DOHH2 (cell line): ENCODE measurements around the gene SART1.

Source experiments
- H3F3A ChIP-seq: fragments of 200-600 bp; sonication (generic), shearing (Covaris generic); 2 replicates; pipeline ENCODE4 v1.6.0; 2016; ENCODE audit warnings: antibody characterized with exemption, mild to moderate bottlenecking; ENCODE audit not compliant: control insufficient read depth, insufficient read depth
- H3K27ac ChIP-seq: fragments of 200-600 bp; sonication (generic); 2 replicates; pipeline ENCODE4 v1.5.1; 2014; ENCODE audit warnings: low read depth, mild to moderate bottlenecking, low read length, moderate library complexity
- H3K27me3 ChIP-seq: fragments of 200-600 bp; sonication (generic); 2 replicates; pipeline ENCODE4 v1.6.1; 2014; ENCODE audit warnings: mild to moderate bottlenecking, low read length, mixed read lengths; ENCODE audit not compliant: control insufficient read depth
- H3K36me3 ChIP-seq: fragments of 200-600 bp; sonication (generic); 2 replicates; pipeline ENCODE4 v1.6.1; 2014; ENCODE audit warnings: mild to moderate bottlenecking, low read length, moderate library complexity, mixed read lengths; ENCODE audit not compliant: control insufficient read depth
- H3K4me1 ChIP-seq: fragments of 200-600 bp; sonication (generic); 2 replicates; pipeline ENCODE4 v1.6.1; 2014; ENCODE audit warnings: mild to moderate bottlenecking, low read length, mixed read lengths; ENCODE audit not compliant: control insufficient read depth
- H3K4me2 ChIP-seq: fragments of 200-600 bp; sonication (generic); 2 replicates; pipeline ENCODE4 v1.6.0; 2014; ENCODE audit warnings: mild to moderate bottlenecking, low read length, moderate library complexity
- H3K4me3 ChIP-seq: fragments of 200-600 bp; sonication (generic); 2 replicates; pipeline ENCODE4 v1.5.1; 2014; ENCODE audit warnings: mild to moderate bottlenecking, low read length, mixed read lengths
- H3K79me2 ChIP-seq: fragments of 200-600 bp; sonication (generic); 2 replicates; pipeline ENCODE4 v1.6.1; 2014; ENCODE audit warnings: mild to moderate bottlenecking, low read length, mixed read lengths; ENCODE audit not compliant: control insufficient read depth
- H3K9me2 ChIP-seq: fragments of 200-600 bp; sonication (generic); replicated peaks from 2 replicates; pipeline ENCODE4 v1.6.1; 2014; ENCODE audit warnings: mild to moderate bottlenecking, low read length, mixed read lengths; ENCODE audit not compliant: control insufficient read depth
- H3K9me3 ChIP-seq: fragments of 200-600 bp; sonication (generic); 2 replicates; pipeline ENCODE4 v1.6.1; 2014; ENCODE audit warnings: antibody characterized with exemption, low read length, mixed read lengths; ENCODE audit not compliant: control insufficient read depth, insufficient read depth
- H4K20me1 ChIP-seq: fragments of 200-600 bp; sonication (generic); 2 replicates; pipeline ENCODE4 v1.6.0; 2014; ENCODE audit warnings: low read depth, mild to moderate bottlenecking, antibody characterized with exemption, low read length, moderate library complexity; ENCODE audit not compliant: control insufficient read depth, insufficient read depth
- CTCF ChIP-seq: fragments of 200-600 bp; sonication (generic); IDR thresholded peaks from one replicate; pipeline ENCODE4 v1.5.1; 2014; ENCODE audit warnings: antibody characterized with exemption, mild to moderate bottlenecking, low read depth, low read length; ENCODE audit not compliant: poor library complexity, severe bottlenecking
- EZH2phosphoT487 ChIP-seq: fragments of 200-600 bp; sonication (generic); IDR thresholded peaks from 2 replicates; pipeline ENCODE4 v1.6.1; 2017; ENCODE audit warnings: borderline replicate concordance, mild to moderate bottlenecking, antibody characterized with exemption, low read length, moderate library complexity, mixed read lengths

The SART1 gene

GRCh38 chr11:66002648-66003225, 41.2 kb downstream of the SART1 start:
- Histone ChIP-seq H3K36me3 (peaks cover 64% of the 10 kb centered on the region), H3K27me3 (no peaks in the 10 kb centered on the region), H4K20me1 (peaks cover 14% of the 10 kb centered on the region; the same call in 1 of the 2 replicates), H3K27ac (peak overlapping the region; percentile 91), H3K4me3 (peak overlapping the region; percentile 99), H3K9me2 (no peaks in the 10 kb centered on the region), H3K4me1 (peaks cover 14% of the 10 kb centered on the region), H3K4me2 (peak overlapping the region; percentile 86), H3K79me2 (peaks cover 58% of the 10 kb centered on the region), H3K9me3 (no peaks in the 10 kb centered on the region), H3F3A (peaks cover 15% of the 10 kb centered on the region)
- TF ChIP-seq EZH2phosphoT487, result no peak
- peak; percentile 20 for TF ChIP-seq CTCF

- Histone ChIP-seq H3K4me3 (peak overlapping the region; percentile 99), H3K4me1 (peaks cover 14% of the 10 kb centered on the region), H3K9me3 (no peaks in the 10 kb centered on the region), H3F3A (peaks cover 15% of the 10 kb centered on the region), H3K27me3 (no peaks in the 10 kb centered on the region), H3K27ac (peak overlapping the region; percentile 91), H3K9me2 (no peaks in the 10 kb centered on the region), H3K36me3 (peaks cover 58% of the 10 kb centered on the region), H3K4me2 (peak overlapping the region; percentile 86), H4K20me1 (peaks cover 14% of the 10 kb centered on the region; the same call in 1 of the 2 replicates), H3K79me2 (peaks cover 55% of the 10 kb centered on the region)
- TF ChIP-seq EZH2phosphoT487 (no peak), CTCF (no peak)
Observed at GRCh38 chr11:66003291-66003690, 41.8 kb downstream of the SART1 start.

GRCh38 chr11:66004186-66004585, 42.7 kb downstream of the SART1 start:
- Histone ChIP-seq H3K27me3 (no peaks in the 10 kb centered on the region), H3K4me2 (no peak overlapping the region), H3K79me2 (peaks cover 46% of the 10 kb centered on the region)

More at GRCh38 chr11:66004186-66004585, 42.7 kb downstream of the SART1 start:
- TF ChIP-seq EZH2phosphoT487 (no peak), CTCF (no peak)
- no peaks in the 10 kb centered on the region for H3K9me2 ChIP-seq
- peaks cover 14% of the 10 kb centered on the region for H3K4me1 ChIP-seq
- H3K9me3 ChIP-seq, result no peaks in the 10 kb centered on the region
- no peak overlapping the region for H3K4me3 ChIP-seq
- H3F3A ChIP-seq, result peaks cover 15% of the 10 kb centered on the region
- H3K27ac ChIP-seq, result no peak overlapping the region
- peaks cover 8% of the 10 kb centered on the region; the same call in 1 of the 2 replicates for H4K20me1 ChIP-seq
- H3K36me3 ChIP-seq, result peaks cover 49% of the 10 kb centered on the region
